GM18517 (cell line): ENCODE measurements around the gene PIK3C2G.

Source experiments
- ATAC-seq: cut with Tn5 transposase; IDR thresholded peaks from one replicate; pipeline ENCODE4 v1.9.1; 2021; ENCODE audit warnings: mild to moderate bottlenecking, moderate library complexity; ENCODE audit not compliant: unreplicated experiment

The PIK3C2G gene

GRCh38 chr12:18411453-18411852 lies 150.1 kb downstream of the PIK3C2G start:
- no peak for ATAC-seq

GRCh38 chr12:18414671-18415070 lies 153.4 kb downstream of the PIK3C2G start:
- ATAC-seq: no peak

- ATAC-seq: no peak
Observed at GRCh38 chr12:18415227-18415626, 153.9 kb downstream of the PIK3C2G start.

GRCh38 chr12:18416412-18416811 lies 155.1 kb downstream of the PIK3C2G start:
- ATAC-seq: no peak

GRCh38 chr12:18419311-18419710 lies 158.0 kb downstream of the PIK3C2G start:
- ATAC-seq: no peak

- ATAC-seq: no peak
Observed at GRCh38 chr12:18421867-18422266, 160.5 kb downstream of the PIK3C2G start.

- ATAC-seq: no peak
Observed at GRCh38 chr12:18422871-18423270, 161.6 kb downstream of the PIK3C2G start.

GRCh38 chr12:18424857-18425256 lies 163.5 kb downstream of the PIK3C2G start:
- ATAC-seq: no peak

- ATAC-seq: no peak
Observed at GRCh38 chr12:18427520-18427919, 166.2 kb downstream of the PIK3C2G start.

GRCh38 chr12:18428416-18428815 lies 167.1 kb downstream of the PIK3C2G start:
- no peak for ATAC-seq

GRCh38 chr12:18429366-18429765 lies 168.0 kb downstream of the PIK3C2G start:
- no peak for ATAC-seq

GRCh38 chr12:18430425-18431048 lies 169.2 kb downstream of the PIK3C2G start:
- ATAC-seq: no peak

GRCh38 chr12:18431771-18432170 lies 170.5 kb downstream of the PIK3C2G start:
- ATAC-seq: no peak

GRCh38 chr12:18432206-18432605 lies 170.9 kb downstream of the PIK3C2G start:
- ATAC-seq: no peak

- no peak for ATAC-seq
Observed at GRCh38 chr12:18436170-18436569, 174.9 kb downstream of the PIK3C2G start.

- ATAC-seq: no peak
Observed at GRCh38 chr12:18439541-18439940, 178.2 kb downstream of the PIK3C2G start.

- ATAC-seq: no peak
Observed at GRCh38 chr12:18443768-18444437, 182.6 kb downstream of the PIK3C2G start.

GRCh38 chr12:18446061-18446644 lies 184.8 kb downstream of the PIK3C2G start:
- no peak for ATAC-seq

GRCh38 chr12:18454330-18454729 lies 193.0 kb downstream of the PIK3C2G start:
- ATAC-seq: no peak

- ATAC-seq: no peak
Observed at GRCh38 chr12:18456344-18456743, 195.0 kb downstream of the PIK3C2G start.

GRCh38 chr12:18457362-18457761 lies 196.0 kb downstream of the PIK3C2G start:
- ATAC-seq: no peak

GRCh38 chr12:18461758-18462157 lies 200.4 kb downstream of the PIK3C2G start:
- no peak for ATAC-seq
